GM12878 (cell line): ENCODE results near the gene PPP1R13L. TPM values are rescaled to one million over a fixed set of nuclear protein-coding genes. Genes with fewer than 3 reads are reported as not detected.

Experiments
- ETV6 ChIP-seq, 2 experiments: fragments of 450-650 bp in 1 of 2; IDR thresholded peaks in 1 of 2; conservative IDR thresholded peaks in 1 of 2; 2 replicates each; pipeline ENCODE4 v1.6.1; 2014; ENCODE audit warnings: antibody characterized with exemption in 1 of 2, borderline replicate concordance in 1 of 2, low read depth in 1 of 2, mild to moderate bottlenecking in 1 of 2, moderate library complexity in 1 of 2
- IKZF1 ChIP-seq: fragments of 450-650 bp; conservative IDR thresholded peaks from 2 replicates; pipeline ENCODE4 v1.6.1; 2017; ENCODE audit warnings: antibody characterized with exemption, mild to moderate bottlenecking
- JUNB ChIP-seq: IDR thresholded peaks from 2 replicates; pipeline ENCODE4 v1.6.1; 2016; ENCODE audit warnings: antibody characterized with exemption, mild to moderate bottlenecking
- MEF2A ChIP-seq: IDR thresholded peaks from 2 replicates; pipeline ENCODE4 v1.6.1; 2011; ENCODE audit warnings: low read depth, mild to moderate bottlenecking, low read length, moderate library complexity; ENCODE audit not compliant: insufficient read depth
- MTA2 ChIP-seq: fragments of 450-650 bp; IDR thresholded peaks from 2 replicates; pipeline ENCODE4 v1.6.1; 2016; ENCODE audit warnings: low read depth, mild to moderate bottlenecking, moderate library complexity
- MYC ChIP-seq: IDR thresholded peaks from 2 replicates; pipeline ENCODE4 v1.6.1; 2011; ENCODE audit warnings: mild to moderate bottlenecking, low read length, moderate library complexity, inconsistent platforms; ENCODE audit not compliant: insufficient read depth, insufficient replicate concordance, insufficient read length, severe bottlenecking
- POLR2AphosphoS5 ChIP-seq: IDR thresholded peaks from 2 replicates; pipeline ENCODE4 v1.6.1; 2011; ENCODE audit warnings: mild to moderate bottlenecking, low read length, inconsistent platforms
- polyA plus RNA-seq, 11 experiments: library from polyadenylated mRNA; depleted of rRNA in 4 of 11; unstranded in 6 of 11; stranded (reverse) in 5 of 11; fragments of >200 nt; fragmentation: Nextera tagmentation in 4 of 11; fragmentation: Illumina TruSeq in 1 of 11; extraction: Ambion mirVana in 4 of 11; extraction: Trizol in 1 of 11; gene quantifications; 1 replicate in 1 of 11; 2 replicates in 10 of 11; pipeline versions ENCODE4 v1.2.1 to v1.2.3, GENCODE V29; 2011 to 2016; ENCODE audit warnings: inconsistent platforms in 2 of 11, missing spikeins in 2 of 11, low read depth in 1 of 11
- total RNA-seq, 4 experiments: library from RNA; depleted of rRNA in 3 of 4; stranded (reverse); fragments of >200 nt in 3 of 4; fragmentation: Illumina TruSeq in 1 of 4; extraction: Trizol in 1 of 4; gene quantifications; 2 replicates each; pipeline versions ENCODE4 v1.2.1 to v1.2.3, GENCODE V29; 2013 to 2021
- TF ChIP-seq, protein P1 (sequence below): fragments of 450-650 bp; IDR thresholded peaks from 2 replicates; pipeline ENCODE4 v1.6.1; 2017; ENCODE audit warnings: low read depth, mild to moderate bottlenecking, moderate library complexity
- TF ChIP-seq, protein P2 (sequence below): fragments of 450-650 bp; IDR thresholded peaks from 2 replicates; pipeline ENCODE4 v1.6.1; 2016; ENCODE audit warnings: mild to moderate bottlenecking, moderate library complexity, borderline replicate concordance
- TF ChIP-seq, protein P3 (sequence below): fragments of 450-650 bp; IDR thresholded peaks from 2 replicates; pipeline ENCODE4 v1.6.1; 2016; ENCODE audit warnings: mild to moderate bottlenecking

The PPP1R13L gene
- total and polyA plus RNA-seq, 10 of the 15 experiments (the other 5 are each of a cell fraction or from before 2014, with no cell fraction given): 0.40 to 10.0 (median 2.5) TPM

DNA sequence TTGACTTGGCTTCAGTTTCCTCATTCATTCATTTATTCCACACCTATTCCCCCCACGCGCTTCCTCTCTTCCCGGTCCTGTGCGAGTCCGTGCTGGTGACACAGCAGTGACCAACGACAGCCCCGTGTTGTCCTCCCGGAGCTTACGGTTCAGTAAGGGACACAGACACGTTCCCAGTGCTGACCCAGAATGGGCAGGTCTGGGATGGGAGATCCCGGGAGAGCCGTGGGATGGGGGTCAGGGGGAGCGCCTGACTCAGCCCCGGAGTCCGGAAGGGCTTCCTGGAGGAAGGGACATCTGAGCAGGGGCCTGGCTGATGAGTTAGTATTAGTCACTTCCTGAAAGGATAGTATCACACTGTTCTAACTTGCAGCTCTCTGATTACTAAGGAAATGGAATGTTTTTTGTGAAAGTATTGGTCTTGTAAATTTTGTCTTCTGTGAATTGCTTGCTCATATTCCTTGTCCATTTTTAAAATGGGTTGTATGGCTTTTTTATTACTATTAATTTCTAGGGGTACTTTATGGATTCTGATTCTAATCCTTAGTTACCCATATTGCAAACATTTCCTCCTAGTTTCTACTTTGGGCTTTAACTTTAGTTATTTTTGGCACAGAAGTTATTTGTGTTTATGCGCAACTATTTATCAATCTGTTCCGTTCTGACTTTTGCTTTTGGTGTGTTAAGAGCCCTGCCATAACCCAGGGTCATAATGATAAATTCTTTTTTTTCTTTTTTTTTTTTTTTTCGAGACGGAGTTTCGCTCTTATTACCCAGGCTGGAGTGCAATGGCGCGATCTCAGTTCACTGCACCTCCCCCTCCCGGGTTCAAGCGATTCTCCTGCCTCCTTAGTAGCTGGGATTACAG lies 19.6 kb upstream of the PPP1R13L start (continued):
- TF ChIP-seq, protein P1, sequence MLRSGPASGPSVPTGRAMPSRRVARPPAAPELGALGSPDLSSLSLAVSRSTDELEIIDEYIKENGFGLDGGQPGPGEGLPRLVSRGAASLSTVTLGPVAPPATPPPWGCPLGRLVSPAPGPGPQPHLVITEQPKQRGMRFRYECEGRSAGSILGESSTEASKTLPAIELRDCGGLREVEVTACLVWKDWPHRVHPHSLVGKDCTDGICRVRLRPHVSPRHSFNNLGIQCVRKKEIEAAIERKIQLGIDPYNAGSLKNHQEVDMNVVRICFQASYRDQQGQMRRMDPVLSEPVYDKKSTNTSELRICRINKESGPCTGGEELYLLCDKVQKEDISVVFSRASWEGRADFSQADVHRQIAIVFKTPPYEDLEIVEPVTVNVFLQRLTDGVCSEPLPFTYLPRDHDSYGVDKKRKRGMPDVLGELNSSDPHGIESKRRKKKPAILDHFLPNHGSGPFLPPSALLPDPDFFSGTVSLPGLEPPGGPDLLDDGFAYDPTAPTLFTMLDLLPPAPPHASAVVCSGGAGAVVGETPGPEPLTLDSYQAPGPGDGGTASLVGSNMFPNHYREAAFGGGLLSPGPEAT: 0 out of 2 replicates have a peak, but pooled peaks have one; percentile 63
- TF ChIP-seq, protein P2, sequence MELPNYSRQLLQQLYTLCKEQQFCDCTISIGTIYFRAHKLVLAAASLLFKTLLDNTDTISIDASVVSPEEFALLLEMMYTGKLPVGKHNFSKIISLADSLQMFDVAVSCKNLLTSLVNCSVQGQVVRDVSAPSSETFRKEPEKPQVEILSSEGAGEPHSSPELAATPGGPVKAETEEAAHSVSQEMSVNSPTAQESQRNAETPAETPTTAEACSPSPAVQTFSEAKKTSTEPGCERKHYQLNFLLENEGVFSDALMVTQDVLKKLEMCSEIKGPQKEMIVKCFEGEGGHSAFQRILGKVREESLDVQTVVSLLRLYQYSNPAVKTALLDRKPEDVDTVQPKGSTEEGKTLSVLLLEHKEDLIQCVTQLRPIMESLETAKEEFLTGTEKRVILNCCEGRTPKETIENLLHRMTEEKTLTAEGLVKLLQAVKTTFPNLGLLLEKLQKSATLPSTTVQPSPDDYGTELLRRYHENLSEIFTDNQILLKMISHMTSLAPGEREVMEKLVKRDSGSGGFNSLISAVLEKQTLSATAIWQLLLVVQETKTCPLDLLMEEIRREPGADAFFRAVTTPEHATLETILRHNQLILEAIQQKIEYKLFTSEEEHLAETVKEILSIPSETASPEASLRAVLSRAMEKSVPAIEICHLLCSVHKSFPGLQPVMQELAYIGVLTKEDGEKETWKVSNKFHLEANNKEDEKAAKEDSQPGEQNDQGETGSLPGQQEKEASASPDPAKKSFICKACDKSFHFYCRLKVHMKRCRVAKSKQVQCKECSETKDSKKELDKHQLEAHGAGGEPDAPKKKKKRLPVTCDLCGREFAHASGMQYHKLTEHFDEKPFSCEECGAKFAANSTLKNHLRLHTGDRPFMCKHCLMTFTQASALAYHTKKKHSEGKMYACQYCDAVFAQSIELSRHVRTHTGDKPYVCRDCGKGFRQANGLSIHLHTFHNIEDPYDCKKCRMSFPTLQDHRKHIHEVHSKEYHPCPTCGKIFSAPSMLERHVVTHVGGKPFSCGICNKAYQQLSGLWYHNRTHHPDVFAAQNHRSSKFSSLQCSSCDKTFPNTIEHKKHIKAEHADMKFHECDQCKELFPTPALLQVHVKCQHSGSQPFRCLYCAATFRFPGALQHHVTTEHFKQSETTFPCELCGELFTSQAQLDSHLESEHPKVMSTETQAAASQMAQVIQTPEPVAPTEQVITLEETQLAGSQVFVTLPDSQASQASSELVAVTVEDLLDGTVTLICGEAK: 0 out of 2 replicates have a peak, but pooled peaks have one; percentile 13
- TF ChIP-seq POLR2AphosphoS5 (0 out of 2 replicates have a peak, but pooled peaks have one; percentile 10), JUNB (0 out of 2 replicates have a peak, but pooled peaks have one; percentile 6), MYC (no peak), MTA2 (peak; percentile 19; the same call in 1 of the 2 replicates), ETV6 (conservative IDR thresholded peaks at IDR 0.05 in 1 of 2, IDR thresholded peaks at IDR 0.05 in 1 of 2; ENCODE audit: borderline replicate concordance in 1 of 2, low read depth in 1 of 2) (peak in 1 of 2 experiments; percentile 89; a peak in 2 of 4 replicates), MEF2A (peak; percentile 80), IKZF1 (peak; percentile 90)
- TF ChIP-seq, protein P3, sequence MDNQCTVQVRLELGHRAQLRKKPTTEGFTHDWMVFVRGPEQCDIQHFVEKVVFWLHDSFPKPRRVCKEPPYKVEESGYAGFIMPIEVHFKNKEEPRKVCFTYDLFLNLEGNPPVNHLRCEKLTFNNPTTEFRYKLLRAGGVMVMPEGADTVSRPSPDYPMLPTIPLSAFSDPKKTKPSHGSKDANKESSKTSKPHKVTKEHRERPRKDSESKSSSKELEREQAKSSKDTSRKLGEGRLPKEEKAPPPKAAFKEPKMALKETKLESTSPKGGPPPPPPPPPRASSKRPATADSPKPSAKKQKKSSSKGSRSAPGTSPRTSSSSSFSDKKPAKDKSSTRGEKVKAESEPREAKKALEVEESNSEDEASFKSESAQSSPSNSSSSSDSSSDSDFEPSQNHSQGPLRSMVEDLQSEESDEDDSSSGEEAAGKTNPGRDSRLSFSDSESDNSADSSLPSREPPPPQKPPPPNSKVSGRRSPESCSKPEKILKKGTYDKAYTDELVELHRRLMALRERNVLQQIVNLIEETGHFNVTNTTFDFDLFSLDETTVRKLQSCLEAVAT: peak; percentile 93
